HK-2 (cell line): ENCODE results near the gene GSX1.
A peak's percentile ranks its signal among the peaks of the same experiment; 100 is the strongest.
"Not testable (repeated sequence)": the region's sequence is repeated elsewhere in the genome, so short reads cannot be mapped to it uniquely, and the experiment has no call there.

Experiments used
- DNase-seq: peaks from one replicate; pipeline ENCODE4 v3.0.0-alpha.2; 2018; ENCODE audit not compliant: unreplicated experiment

Gene GSX1

GRCh38 chr13:27794368-27794691 lies 2.0 kb downstream of the GSX1 start:
- no peak for DNase-seq

GRCh38 chr13:27794921-27795717 lies 2.8 kb downstream of the GSX1 start:
- no peak for DNase-seq

- no peak for DNase-seq
Measured at GRCh38 chr13:27795718-27796019, 3.4 kb downstream of the GSX1 start.

- DNase-seq: no peak
Measured at GRCh38 chr13:27796544-27797227, 4.4 kb downstream of the GSX1 start.

- DNase-seq: peak; percentile 12
Measured at GRCh38 chr13:27797228-27797624, 4.9 kb downstream of the GSX1 start.

- no peak for DNase-seq
Measured at GRCh38 chr13:27806744-27807387, 14.6 kb downstream of the GSX1 start.

GRCh38 chr13:27808851-27809550 lies 16.7 kb downstream of the GSX1 start:
- DNase-seq: no peak

GRCh38 chr13:27810009-27810408 lies 17.7 kb downstream of the GSX1 start:
- no peak for DNase-seq

- DNase-seq: no peak
Measured at GRCh38 chr13:27810461-27810860, 18.2 kb downstream of the GSX1 start.

GRCh38 chr13:27813826-27814225 lies 21.5 kb downstream of the GSX1 start:
- DNase-seq: no peak

GRCh38 chr13:27817832-27818231 lies 25.5 kb downstream of the GSX1 start:
- DNase-seq: not testable (repeated sequence)

- no peak for DNase-seq
Measured at GRCh38 chr13:27820524-27821482, 28.5 kb downstream of the GSX1 start.

- DNase-seq: no peak
Measured at GRCh38 chr13:27821566-27821965, 29.3 kb downstream of the GSX1 start.

- no peak for DNase-seq
Measured at GRCh38 chr13:27822258-27822872, 30.1 kb downstream of the GSX1 start.

GRCh38 chr13:27822873-27823311 lies 30.6 kb downstream of the GSX1 start:
- DNase-seq: no peak

- no peak for DNase-seq
Measured at GRCh38 chr13:27824121-27824520, 31.8 kb downstream of the GSX1 start.

GRCh38 chr13:27825072-27825471 lies 32.8 kb downstream of the GSX1 start:
- no peak for DNase-seq

GRCh38 chr13:27826379-27827353 lies 34.4 kb downstream of the GSX1 start:
- peak; percentile 69 for DNase-seq

GRCh38 chr13:27827646-27828045 lies 35.4 kb downstream of the GSX1 start:
- DNase-seq: no peak

GRCh38 chr13:27830010-27830409 lies 37.7 kb downstream of the GSX1 start:
- DNase-seq: peak; percentile 44
